ENCODE data around the gene SNU13.

- no peak for TF ChIP-seq POLR2A (IDR thresholded peaks at IDR 0.05)
- TF ChIP-seq EP300 (IDR thresholded peaks at IDR 0.05), result no peak
Observed at GRCh38 chr22:41641854-41642253, 46.8 kb downstream of the SNU13 start.

All from sigmoid colon (tissue), 4 donors.